ENCODE measurements around the gene CAPSL.
"Not testable (repeated sequence)": the region's sequence is repeated elsewhere in the genome, so short reads cannot be mapped to it uniquely, and the experiment has no call there.

Gene CAPSL

DNA sequence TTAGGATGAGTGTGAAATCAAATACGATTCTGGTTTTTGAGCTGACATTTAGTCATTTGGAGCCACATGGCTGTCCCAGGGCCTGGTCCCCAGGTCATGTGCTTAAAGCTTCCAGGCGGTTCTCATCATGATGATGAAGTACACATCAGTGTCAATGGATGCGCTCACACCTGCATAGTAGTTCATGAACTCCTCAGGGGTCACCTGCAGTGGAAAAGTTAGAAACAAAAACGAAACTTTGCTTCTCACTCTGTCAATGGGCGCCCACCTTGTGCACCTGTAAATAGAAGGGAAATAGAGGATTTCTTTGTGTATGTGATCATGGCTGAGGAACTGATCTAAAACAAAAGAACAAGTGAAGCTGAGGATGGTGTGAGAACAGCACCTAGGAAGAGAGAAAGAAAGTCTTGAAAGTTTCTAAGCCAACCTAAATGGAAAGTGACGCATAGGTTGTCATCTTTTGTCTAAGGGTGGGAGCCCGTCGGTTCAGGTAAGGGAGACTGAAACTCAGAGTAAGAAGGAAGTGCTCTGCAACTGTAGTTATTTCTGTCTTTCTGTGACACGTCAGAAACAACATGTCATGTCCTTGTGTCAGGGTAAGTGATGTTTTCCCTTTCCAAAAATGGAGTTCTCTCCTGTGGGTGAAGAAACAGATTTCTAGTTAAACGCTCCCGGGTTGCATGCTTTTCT lies 33.8 kb downstream of the CAPSL start:
- DNase-seq, result no peak

DNA sequence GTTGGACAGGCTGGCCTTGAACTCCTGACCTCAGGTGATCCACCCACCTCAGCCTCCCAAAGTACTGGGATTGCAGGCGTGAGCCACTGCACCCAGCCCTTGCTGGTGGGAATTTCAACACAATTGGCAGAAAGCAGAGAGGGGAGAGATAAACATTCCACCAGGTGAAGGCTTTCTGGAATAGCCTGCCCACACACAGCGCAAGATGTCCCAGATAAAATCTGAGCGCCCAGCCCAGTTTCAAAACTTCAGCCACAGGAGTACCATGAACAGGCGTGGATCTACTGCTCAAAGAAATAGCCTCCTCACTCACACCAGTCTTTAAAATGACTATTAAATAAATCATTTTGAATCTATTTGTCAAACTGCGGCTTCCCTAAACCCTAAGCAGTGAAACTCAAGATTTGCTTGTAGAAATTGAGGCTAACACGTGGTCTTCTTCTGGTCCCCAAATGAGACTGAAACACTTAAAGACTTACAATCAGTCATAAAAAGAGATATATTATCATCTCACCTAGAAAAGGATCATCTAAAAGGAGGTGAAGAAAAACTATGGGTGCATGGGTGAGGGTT lies 34.7 kb downstream of the CAPSL start:
- no peak for DNase-seq

DNA sequence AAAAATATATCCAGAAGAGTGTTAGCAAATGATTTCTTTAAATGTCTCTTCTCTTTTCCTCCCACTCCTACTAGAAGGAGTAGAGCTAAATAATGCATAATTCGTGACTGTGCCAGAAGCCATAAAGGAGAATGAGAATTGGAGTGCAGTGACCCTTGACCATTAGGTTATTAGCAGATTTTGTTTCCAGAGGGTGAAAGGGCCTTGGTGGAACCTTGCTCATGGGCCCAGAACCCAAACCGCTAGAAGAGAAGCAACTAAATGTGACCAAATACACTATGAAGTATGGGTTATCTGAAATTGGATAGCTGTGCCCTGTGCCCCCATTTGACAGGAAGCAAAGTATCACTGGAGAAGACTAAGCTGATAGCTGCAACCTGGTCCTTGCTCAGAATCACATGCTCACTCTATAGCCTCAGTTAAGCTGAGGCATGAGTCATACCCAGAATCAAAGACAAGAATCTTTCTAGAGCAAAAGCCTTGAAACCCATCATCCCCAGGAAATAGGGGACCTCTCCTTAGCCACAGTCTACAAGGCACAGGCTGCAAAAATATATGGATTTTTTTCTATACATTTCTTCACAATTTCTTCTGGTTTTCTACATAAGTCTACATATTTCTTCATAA lies 36.3 kb downstream of the CAPSL start:
- peak in 1 of 2 experiments; percentile 51 for DNase-seq

- peak; percentile 79 to 95 for DNase-seq
These were observed 37.3 kb downstream of the CAPSL start for GRCh38 chr5:35900972-35901695.

- peak in 1 of 2 experiments; percentile 26 for DNase-seq
These were observed 38.6 kb downstream of the CAPSL start for GRCh38 chr5:35899800-35900199.

GRCh38 chr5:35898952-35899660 lies 39.3 kb downstream of the CAPSL start:
- DNase-seq, result peak; percentile 25 to 70

GRCh38 chr5:35894131-35894530 lies 44.3 kb downstream of the CAPSL start:
- no peak for DNase-seq

GRCh38 chr5:35892799-35893198 lies 45.6 kb downstream of the CAPSL start:
- not testable (repeated sequence) for DNase-seq

DNA sequence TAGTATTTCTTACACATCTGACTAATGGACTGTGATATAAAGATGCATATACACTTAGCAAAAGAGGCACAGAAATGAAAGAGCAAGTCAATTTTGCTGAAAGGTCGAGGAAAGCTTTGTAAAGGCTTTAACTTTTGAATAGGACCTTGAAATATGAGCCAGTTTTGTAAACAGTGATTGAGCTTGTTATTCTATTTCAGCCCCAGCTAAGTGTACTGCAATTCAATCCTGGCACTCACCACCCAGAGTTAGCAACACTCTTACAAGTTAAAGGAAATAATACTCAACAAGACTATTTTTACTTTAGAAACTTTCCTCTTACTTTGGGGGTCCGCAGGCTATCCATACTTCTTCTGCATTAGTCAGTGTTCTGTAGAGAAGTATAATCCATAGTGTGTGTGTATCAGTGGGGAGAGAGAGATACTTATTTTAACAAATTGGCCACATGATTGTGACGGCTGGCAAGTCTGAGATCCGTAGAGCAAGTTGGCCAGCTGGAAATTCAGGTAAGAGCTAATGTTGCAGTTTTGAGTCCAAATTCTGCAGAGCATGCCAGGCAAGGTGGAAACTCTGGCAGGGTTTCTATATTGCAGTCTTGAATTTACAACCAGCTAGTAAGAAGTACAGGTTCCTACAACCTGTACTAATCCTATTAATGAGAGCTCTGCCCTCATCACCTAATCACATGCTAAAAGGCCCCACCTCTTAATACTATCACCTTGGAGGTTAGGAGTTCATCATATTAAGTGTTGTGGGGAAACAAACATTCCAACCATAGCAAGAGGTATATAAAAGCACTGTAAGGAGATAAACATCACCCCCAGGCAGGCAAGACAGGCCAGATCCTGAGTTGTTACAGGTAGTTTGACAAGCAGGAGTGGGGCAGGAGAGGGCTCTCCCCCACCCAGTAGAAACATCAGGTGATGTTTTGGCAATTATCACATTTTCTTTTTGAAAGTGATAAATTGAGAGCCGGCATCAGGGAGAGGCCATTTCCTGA lies 48.1 kb downstream of the CAPSL start:
- DNase-seq, result no peak

- DNase-seq, result no peak
These were observed 50.9 kb downstream of the CAPSL start for GRCh38 chr5:35887321-35888100.

GRCh38 chr5:35886381-35886780 lies 52.0 kb downstream of the CAPSL start:
- no peak for DNase-seq

DNA sequence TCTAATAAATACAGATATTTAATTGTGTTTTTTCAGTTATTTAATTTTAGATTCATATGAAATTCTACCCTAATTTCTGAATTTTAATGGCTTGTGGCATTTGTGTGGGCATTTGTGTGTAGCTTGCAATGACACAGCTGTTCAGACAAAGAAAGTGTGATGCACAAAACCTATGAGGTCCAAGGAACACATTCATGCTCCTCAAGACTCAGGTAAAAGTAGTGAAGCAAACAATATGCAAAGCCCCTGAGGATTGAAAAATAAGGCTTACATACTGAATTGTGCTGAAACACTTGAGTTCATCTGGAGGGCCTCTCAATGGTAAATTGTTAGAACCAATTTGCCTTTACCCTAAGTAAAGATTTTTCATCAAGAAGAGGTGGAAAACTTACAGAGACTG lies 53.6 kb downstream of the CAPSL start:
- no peak for DNase-seq

- no peak for DNase-seq
These were observed 54.1 kb downstream of the CAPSL start for GRCh38 chr5:35884191-35884769.

DNA sequence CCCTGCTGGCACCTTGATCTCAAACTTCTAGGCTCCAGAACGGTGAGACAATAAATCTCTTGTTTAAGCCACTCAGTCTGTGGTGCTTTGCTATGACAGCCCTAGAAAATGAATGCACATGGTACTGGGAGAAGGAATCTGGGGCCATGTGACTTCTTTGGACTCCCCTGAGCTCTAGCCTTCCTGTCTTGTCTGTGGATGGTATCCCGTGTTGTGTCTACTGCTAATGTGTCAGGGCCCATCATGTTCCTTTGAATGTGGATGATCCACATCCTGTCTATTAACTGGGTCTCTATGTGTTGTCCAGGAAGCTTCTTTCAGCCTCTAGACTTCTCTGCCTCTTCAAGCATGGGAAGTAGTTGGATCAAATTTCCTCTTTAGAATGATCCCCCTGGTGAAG lies 56.7 kb downstream of the CAPSL start:
- no peak for DNase-seq

GRCh38 chr5:35880156-35880555 lies 58.3 kb downstream of the CAPSL start:
- DNase-seq, result no peak

GRCh38 chr5:35879649-35880048 lies 58.8 kb downstream of the CAPSL start:
- no peak for DNase-seq

DNA sequence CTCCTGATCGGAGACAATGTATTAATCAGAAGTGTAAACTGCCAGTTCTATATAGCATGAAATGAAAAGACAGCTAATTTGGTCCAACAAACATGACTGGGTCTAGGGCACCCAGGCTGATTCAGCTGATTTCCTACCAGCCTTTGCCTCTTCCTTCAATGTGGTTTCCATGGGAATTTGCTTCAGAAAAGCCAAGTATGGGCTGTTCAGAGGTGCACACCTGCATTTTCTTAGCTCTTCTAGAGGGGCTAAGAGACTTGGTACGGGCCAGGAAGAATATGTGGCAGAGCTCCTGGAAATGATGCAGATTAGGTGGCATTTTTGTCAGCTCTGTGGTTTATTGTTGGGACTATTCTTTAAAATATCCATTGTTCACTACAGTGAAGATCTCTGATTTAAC lies 59.3 kb downstream of the CAPSL start:
- DNase-seq, result no peak

DNA sequence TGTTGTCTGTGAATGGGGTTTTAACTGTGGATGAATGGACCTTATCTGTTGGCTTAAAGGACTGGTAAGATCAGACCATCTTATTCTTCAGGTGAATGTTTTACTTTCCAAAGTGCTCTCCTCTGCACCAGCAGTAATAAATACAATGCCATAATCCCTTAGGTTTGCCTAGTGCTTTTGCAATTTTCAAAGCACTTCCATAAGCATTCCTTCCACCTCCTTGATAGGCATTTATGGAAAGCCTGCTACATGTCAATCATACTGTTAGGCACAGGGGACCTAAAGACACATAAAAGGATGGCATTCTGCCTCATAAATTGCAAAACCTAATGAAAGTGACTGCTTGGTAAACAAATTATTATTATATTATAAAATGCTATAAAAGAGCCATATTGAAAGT lies 60.3 kb downstream of the CAPSL start:
- DNase-seq, result no peak

- DNase-seq, result no peak
These were observed 60.8 kb downstream of the CAPSL start for GRCh38 chr5:35877655-35878054.

DNA sequence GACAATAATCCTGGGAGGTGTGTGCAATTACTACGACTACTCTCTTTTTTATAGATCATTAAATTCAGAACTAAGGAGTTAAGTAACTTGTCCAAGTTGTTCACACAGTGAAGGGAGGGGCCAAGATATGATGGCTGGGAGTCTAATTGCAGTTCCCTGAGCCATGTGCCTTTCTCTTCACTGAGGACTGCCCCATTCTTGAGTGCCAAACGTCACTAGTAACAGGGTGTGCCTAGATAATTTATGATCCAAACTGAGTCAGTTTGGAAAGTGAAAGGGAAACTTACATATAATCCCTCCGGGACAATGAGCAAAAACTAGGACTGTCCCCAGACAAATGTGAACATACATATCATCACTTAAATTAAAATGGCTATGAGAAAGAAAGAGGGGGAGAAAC lies 61.5 kb downstream of the CAPSL start:
- DNase-seq, result no peak

GRCh38 chr5:35876454-35876853 lies 62.0 kb downstream of the CAPSL start:
- no peak for DNase-seq

Data from NCI-H524 (cell line).